Omental fat pad (tissue), 4 donors: Measurements from ENCODE around the gene PRICKLE2. TPM values are rescaled to one million over a fixed set of nuclear protein-coding genes. Genes with fewer than 3 reads are reported as not detected.

Experiments used
- ATAC-seq: fragments of 150-250 bp; one replicate; pipeline ENCODE4 v1.9.1; 2016; ENCODE audit warnings: mild to moderate bottlenecking, moderate library complexity; ENCODE audit not compliant: low FRiP score
- DNase-seq: peaks from one replicate; pipeline ENCODE4 v3.0.0-alpha.2; 2019; ENCODE audit warnings: low spot score
- small RNA-seq: library from RNA; depleted of rRNA; stranded (forward); fragments of <200 nt; gene quantifications from one replicate; pipeline ENCODE3, GENCODE V24; 2016
- total RNA-seq, 4 donors: library from RNA; depleted of rRNA; stranded (reverse); fragments of >200 nt; gene quantifications; one replicate each; pipeline ENCODE4 v1.1.0, GENCODE V29; 2016
- TF ChIP-seq, protein P1 (sequence below), 3 donors: fragments of 450-650 bp; IDR thresholded peaks; one replicate each; pipeline ENCODE4 v1.5.1; 2016 to 2017; ENCODE audit warnings: antibody characterized with exemption in 3 of 3, mild to moderate bottlenecking in 3 of 3, moderate library complexity in 2 of 3

PRICKLE2 gene
- total RNA-seq, 4 donors from 2014 or later, result 56.1 to 88.4 (median 81.3) TPM

- no peak for ATAC-seq
- TF ChIP-seq, protein P1, sequence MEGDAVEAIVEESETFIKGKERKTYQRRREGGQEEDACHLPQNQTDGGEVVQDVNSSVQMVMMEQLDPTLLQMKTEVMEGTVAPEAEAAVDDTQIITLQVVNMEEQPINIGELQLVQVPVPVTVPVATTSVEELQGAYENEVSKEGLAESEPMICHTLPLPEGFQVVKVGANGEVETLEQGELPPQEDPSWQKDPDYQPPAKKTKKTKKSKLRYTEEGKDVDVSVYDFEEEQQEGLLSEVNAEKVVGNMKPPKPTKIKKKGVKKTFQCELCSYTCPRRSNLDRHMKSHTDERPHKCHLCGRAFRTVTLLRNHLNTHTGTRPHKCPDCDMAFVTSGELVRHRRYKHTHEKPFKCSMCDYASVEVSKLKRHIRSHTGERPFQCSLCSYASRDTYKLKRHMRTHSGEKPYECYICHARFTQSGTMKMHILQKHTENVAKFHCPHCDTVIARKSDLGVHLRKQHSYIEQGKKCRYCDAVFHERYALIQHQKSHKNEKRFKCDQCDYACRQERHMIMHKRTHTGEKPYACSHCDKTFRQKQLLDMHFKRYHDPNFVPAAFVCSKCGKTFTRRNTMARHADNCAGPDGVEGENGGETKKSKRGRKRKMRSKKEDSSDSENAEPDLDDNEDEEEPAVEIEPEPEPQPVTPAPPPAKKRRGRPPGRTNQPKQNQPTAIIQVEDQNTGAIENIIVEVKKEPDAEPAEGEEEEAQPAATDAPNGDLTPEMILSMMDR (IDR thresholded peaks at IDR 0.05), result no peak
- no peak for DNase-seq
Observed at GRCh38 chr3:64047787-64048186, 177.5 kb downstream of the PRICKLE2 start.

DNA sequence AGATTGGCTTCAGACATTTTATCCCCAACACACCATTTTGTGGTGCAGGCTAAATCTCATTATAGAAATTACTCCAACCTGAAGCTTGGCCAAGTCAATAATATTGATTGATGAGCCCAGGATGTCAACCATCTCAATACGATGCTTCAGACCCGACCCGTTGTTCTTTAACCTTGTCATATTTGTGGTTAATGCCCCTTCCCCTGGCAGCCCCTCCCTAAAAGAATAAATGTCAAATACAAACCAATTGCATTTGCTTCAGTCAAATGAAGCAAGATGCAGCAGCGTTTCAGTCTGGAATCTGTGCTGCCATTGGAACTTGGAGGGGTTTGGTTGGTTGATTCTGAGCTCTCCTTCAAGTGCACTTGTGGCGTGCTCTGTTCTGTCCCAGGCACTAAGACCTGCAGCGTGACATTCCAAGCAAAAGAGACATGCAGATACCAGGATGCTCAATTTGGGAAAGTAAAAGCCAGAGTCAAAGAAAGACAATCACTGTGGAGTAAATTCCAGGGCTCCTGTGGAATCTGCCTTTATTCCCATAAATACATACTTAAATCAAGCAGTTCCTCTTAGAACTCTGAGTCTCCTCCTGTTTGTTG is 178.2 kb downstream of the PRICKLE2 start:
- TF ChIP-seq, protein P1 (IDR thresholded peaks at IDR 0.05), result no peak
- ATAC-seq (no peak), DNase-seq (no peak)

DNA sequence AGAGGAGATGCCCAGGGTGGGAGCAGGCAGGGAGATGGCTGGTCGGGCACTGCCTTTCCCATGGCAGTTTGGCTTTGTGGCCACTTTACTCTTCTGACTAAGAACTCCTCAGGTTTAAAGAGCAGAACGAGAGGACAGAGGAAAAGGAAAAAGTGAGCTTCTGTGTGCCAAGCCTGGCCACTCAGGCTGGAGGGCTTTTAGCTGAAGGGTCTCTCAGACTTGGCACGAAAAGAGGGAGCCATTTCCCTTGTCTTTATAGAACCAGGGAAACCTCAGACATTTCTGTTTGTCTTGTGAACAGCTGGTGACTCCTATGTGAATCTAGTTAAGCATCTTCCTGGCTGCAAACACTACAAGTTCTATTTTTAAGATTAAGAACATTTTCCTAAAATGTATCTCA is 178.7 kb downstream of the PRICKLE2 start:
- no peak for ATAC-seq
- TF ChIP-seq, protein P1 (IDR thresholded peaks at IDR 0.05), result no peak

GRCh38 chr3:64042952-64043351 is 182.3 kb downstream of the PRICKLE2 start:
- DNase-seq (no peak), ATAC-seq (no peak)
- TF ChIP-seq, protein P1 (IDR thresholded peaks at IDR 0.05), result no peak

More for the DNA sequence above, 178.7 kb downstream of the PRICKLE2 start:
- DNase-seq, result no peak

Small RNAs within 50 kb of the gene (small RNA-seq; reads per million reads assigned to genes)
- gene RF00012, result not detected

Other genes with a start within 250 kb of the PRICKLE2 start
- 10 to 100 TPM; 52.8 to 86.2 (median 53.4) TPM for gene PSMD6, start 202.0 kb downstream of the PRICKLE2 start, total RNA-seq